ENCODE data around the gene UBE2B.

DNA sequence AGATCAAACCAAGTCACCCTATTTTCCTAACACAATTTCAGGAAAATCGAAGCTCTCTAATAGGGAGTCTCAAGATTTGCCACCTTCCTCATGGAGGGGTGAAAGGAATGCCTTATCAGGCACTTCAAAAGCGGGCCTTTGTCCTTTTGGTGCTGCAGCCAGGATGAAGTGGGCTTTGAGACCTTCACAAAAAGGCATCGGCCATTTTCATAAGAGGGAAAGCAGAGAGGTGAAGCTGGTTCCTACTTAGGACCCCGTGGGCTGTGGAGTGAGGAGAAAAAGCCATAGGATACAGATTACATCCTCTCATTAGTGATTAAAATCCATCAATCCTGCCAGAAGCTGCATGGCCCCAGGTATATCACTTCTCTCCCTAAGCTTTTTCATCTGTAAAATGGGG lies 39.5 kb downstream of the UBE2B start:
- TF ChIP-seq, protein P1, sequence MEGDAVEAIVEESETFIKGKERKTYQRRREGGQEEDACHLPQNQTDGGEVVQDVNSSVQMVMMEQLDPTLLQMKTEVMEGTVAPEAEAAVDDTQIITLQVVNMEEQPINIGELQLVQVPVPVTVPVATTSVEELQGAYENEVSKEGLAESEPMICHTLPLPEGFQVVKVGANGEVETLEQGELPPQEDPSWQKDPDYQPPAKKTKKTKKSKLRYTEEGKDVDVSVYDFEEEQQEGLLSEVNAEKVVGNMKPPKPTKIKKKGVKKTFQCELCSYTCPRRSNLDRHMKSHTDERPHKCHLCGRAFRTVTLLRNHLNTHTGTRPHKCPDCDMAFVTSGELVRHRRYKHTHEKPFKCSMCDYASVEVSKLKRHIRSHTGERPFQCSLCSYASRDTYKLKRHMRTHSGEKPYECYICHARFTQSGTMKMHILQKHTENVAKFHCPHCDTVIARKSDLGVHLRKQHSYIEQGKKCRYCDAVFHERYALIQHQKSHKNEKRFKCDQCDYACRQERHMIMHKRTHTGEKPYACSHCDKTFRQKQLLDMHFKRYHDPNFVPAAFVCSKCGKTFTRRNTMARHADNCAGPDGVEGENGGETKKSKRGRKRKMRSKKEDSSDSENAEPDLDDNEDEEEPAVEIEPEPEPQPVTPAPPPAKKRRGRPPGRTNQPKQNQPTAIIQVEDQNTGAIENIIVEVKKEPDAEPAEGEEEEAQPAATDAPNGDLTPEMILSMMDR (IDR thresholded peaks at IDR 0.05 in 2 of 3, conservative IDR thresholded peaks at IDR 0.05 in 1 of 3; ENCODE audit: borderline replicate concordance in 1 of 3, insufficient read depth in 1 of 3, low read depth in 2 of 3, low read length in 2 of 3): no peak
- TF ChIP-seq EZH2 (IDR thresholded peaks at IDR 0.05) (no peak), ELF1 (IDR thresholded peaks at IDR 0.05; ENCODE audit: borderline replicate concordance, low read depth) (no peak), TCF7L2 (IDR thresholded peaks at IDR 0.05; ENCODE audit: borderline replicate concordance, extremely low read depth, insufficient read depth, insufficient read length) (no peak), EZH2phosphoT487 (IDR thresholded peaks at IDR 0.05; ENCODE audit: borderline replicate concordance) (no peak), SIN3A (IDR thresholded peaks at IDR 0.05; ENCODE audit: low read depth) (no peak), CEBPB (IDR thresholded peaks at IDR 0.05; ENCODE audit: low read depth) (no peak), POLR2A (IDR thresholded peaks at IDR 0.05; ENCODE audit: borderline replicate concordance, extremely low read depth, insufficient read depth, insufficient read length) (no peak), FOSL1 (IDR thresholded peaks at IDR 0.05; ENCODE audit: low read depth) (no peak), JUND (IDR thresholded peaks at IDR 0.05) (no peak)
- TF ChIP-seq, protein P2, sequence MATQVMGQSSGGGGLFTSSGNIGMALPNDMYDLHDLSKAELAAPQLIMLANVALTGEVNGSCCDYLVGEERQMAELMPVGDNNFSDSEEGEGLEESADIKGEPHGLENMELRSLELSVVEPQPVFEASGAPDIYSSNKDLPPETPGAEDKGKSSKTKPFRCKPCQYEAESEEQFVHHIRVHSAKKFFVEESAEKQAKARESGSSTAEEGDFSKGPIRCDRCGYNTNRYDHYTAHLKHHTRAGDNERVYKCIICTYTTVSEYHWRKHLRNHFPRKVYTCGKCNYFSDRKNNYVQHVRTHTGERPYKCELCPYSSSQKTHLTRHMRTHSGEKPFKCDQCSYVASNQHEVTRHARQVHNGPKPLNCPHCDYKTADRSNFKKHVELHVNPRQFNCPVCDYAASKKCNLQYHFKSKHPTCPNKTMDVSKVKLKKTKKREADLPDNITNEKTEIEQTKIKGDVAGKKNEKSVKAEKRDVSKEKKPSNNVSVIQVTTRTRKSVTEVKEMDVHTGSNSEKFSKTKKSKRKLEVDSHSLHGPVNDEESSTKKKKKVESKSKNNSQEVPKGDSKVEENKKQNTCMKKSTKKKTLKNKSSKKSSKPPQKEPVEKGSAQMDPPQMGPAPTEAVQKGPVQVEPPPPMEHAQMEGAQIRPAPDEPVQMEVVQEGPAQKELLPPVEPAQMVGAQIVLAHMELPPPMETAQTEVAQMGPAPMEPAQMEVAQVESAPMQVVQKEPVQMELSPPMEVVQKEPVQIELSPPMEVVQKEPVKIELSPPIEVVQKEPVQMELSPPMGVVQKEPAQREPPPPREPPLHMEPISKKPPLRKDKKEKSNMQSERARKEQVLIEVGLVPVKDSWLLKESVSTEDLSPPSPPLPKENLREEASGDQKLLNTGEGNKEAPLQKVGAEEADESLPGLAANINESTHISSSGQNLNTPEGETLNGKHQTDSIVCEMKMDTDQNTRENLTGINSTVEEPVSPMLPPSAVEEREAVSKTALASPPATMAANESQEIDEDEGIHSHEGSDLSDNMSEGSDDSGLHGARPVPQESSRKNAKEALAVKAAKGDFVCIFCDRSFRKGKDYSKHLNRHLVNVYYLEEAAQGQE (IDR thresholded peaks at IDR 0.05; ENCODE audit: low read depth): no peak
